ENCODE results near the gene HHIP.

HHIP gene

DNA sequence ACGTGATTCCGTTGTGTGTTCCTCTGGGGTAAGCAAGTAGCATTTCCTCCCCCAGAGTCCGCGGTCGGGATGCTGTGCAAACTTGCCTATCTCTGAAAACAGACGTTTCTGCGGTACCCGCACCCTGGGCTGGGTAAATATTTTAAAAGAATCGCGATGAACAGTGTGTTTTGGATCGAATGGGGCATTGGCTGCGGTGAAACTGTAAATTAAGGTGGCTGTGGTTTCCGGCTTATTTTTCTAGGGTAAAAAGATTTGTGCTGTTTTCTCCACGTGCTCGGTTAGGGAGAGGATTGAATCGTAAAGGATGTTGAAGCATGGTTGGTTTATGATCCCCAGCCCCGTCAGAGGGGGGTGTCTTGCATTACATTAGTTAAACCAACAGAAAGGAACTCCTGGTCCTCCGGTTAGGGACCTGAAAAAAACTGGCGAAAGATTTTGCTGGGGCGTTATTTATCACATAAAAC is 1.2 kb downstream of the HHIP start:
- no peak overlapping the region for H3K27ac ChIP-seq

DNA sequence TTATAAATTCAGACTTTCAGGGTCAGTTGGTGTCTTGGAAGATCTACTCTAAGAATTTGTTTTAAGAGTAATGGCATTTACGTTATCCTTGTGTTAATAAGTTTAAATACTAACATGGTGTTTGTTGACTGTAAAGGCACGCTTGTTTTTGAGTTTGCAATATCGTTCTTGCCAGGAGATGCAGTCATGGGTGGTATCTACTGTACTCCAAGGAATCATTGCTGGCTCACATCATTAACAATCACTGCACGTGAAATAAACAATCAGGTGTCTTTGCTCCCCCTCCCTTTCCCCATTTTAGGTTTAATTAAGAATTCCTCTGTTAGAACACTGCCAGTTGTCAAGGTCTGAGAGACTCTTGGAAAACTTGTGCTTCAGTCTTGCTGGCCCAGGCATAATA is 1.6 kb downstream of the HHIP start:
- Histone ChIP-seq H3K36me3 (ENCODE audit: insufficient read depth) (no peaks in the 10 kb centered on the region), H3K27me3 (ENCODE audit: insufficient read depth, low read depth) (no peaks in the 10 kb centered on the region), H3K4me2 (no peak overlapping the region), H3K4me1 (ENCODE audit: low read depth, poor library complexity, severe bottlenecking) (no peaks in the 10 kb centered on the region), H3K79me2 (ENCODE audit: insufficient read depth, low read depth) (no peaks in the 10 kb centered on the region), H3K9ac (no peak overlapping the region), H3K4me3 (IDR thresholded peaks at IDR 0.05; ENCODE audit: insufficient read depth, low read depth, low read length) (no peak overlapping the region), H4K20me1 (ENCODE audit: insufficient read depth) (no peaks in the 10 kb centered on the region), H3K27ac (no peak overlapping the region), H2AFZ (ENCODE audit: low read depth) (no peak overlapping the region)
- no peak for TF ChIP-seq CTCF (conservative IDR thresholded peaks at IDR 0.05; ENCODE audit: low read depth, low read length)

More for the DNA sequence above, 1.2 kb downstream of the HHIP start:
- Histone ChIP-seq H3K4me3 (IDR thresholded peaks at IDR 0.05; ENCODE audit: insufficient read depth, low read depth, low read length) (no peak overlapping the region), H3K79me2 (ENCODE audit: insufficient read depth, low read depth) (no peaks in the 10 kb centered on the region), H3K4me2 (no peak overlapping the region), H2AFZ (ENCODE audit: low read depth) (no peak overlapping the region), H3K4me1 (ENCODE audit: low read depth, poor library complexity, severe bottlenecking) (no peaks in the 10 kb centered on the region), H3K9ac (no peak overlapping the region), H4K20me1 (ENCODE audit: insufficient read depth) (no peaks in the 10 kb centered on the region), H3K36me3 (ENCODE audit: insufficient read depth) (no peaks in the 10 kb centered on the region), H3K27me3 (ENCODE audit: insufficient read depth, low read depth) (no peaks in the 10 kb centered on the region)
- no peak for TF ChIP-seq CTCF (conservative IDR thresholded peaks at IDR 0.05; ENCODE audit: low read depth, low read length)

DNA sequence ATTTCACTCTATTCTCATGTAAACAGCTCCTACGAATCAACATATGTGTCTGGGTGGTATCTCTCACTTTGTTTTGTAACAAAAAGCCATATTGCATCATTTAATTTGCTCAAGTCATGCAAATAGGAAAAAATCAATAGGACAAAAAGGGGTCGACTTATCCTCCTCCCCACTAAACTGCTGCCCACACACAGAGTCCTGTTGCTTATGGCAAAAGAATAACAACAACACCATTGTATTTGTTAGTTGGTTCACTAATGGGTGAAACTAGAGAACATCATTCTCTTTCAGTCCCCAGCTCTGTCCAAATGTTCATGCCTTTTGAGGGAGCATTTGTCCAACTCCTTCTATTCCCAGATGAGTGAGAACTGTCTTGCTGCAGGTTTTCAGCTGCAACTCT is 2.1 kb downstream of the HHIP start:
- H3K27ac ChIP-seq, result no peak overlapping the region
- no peaks in the 10 kb centered on the region for H3K36me3 ChIP-seq (ENCODE audit: insufficient read depth)
- no peaks in the 10 kb centered on the region for H4K20me1 ChIP-seq (ENCODE audit: insufficient read depth)
- no peak overlapping the region for H3K4me2 ChIP-seq
- no peak for TF ChIP-seq CTCF (conservative IDR thresholded peaks at IDR 0.05; ENCODE audit: low read depth, low read length)
- H3K4me3 ChIP-seq (IDR thresholded peaks at IDR 0.05; ENCODE audit: insufficient read depth, low read depth, low read length), result no peak overlapping the region
- no peak overlapping the region for H3K9ac ChIP-seq
- no peaks in the 10 kb centered on the region for H3K79me2 ChIP-seq (ENCODE audit: insufficient read depth, low read depth)
- no peak overlapping the region for H2AFZ ChIP-seq (ENCODE audit: low read depth)
- no peaks in the 10 kb centered on the region for H3K27me3 ChIP-seq (ENCODE audit: insufficient read depth, low read depth)
- no peaks in the 10 kb centered on the region for H3K4me1 ChIP-seq (ENCODE audit: low read depth, poor library complexity, severe bottlenecking)

- no peak for TF ChIP-seq CTCF (conservative IDR thresholded peaks at IDR 0.05; ENCODE audit: low read depth, low read length)
- no peaks in the 10 kb centered on the region for H3K4me1 ChIP-seq (ENCODE audit: low read depth, poor library complexity, severe bottlenecking)
- H3K9ac ChIP-seq, result no peak overlapping the region
- no peaks in the 10 kb centered on the region for H3K27me3 ChIP-seq (ENCODE audit: insufficient read depth, low read depth)
- H3K79me2 ChIP-seq (ENCODE audit: insufficient read depth, low read depth), result no peaks in the 10 kb centered on the region
- no peak overlapping the region for H3K4me3 ChIP-seq (IDR thresholded peaks at IDR 0.05; ENCODE audit: insufficient read depth, low read depth, low read length)
- no peak overlapping the region for H2AFZ ChIP-seq (ENCODE audit: low read depth)
- H3K4me2 ChIP-seq, result no peak overlapping the region
- H4K20me1 ChIP-seq (ENCODE audit: insufficient read depth), result no peaks in the 10 kb centered on the region
- no peak overlapping the region for H3K27ac ChIP-seq
- no peaks in the 10 kb centered on the region for H3K36me3 ChIP-seq (ENCODE audit: insufficient read depth)
These were observed 3.7 kb downstream of the HHIP start for GRCh38 chr4:144649646-144650045.
